ENCODE results near the gene CPEB2.

Gene CPEB2

DNA sequence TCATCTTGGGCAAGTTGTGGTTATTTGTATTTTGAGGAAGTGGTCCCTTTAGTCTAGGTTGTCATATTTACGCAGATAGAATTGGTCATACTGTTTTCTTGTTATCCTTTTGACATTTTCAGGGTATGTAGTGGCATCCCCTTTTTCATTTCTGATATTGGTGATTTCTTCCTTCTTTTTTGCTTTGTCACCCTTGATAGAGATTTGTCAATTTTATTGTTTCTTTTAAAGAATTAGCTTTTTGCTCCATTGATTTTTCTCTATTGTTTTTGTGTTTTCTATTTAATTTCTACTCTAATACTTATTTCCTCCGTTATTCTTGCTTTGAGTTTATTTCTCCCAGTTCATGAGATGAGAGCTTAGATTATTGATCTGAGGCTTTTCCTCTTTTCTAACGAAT lies 87.7 kb downstream of the CPEB2 start:
- DNase-seq (ENCODE audit: insufficient read length, low spot score), result no peak
- FAIRE-seq, result no peak
- no peak for TF ChIP-seq POLR2A (IDR thresholded peaks at IDR 0.05; ENCODE audit: low read depth, low read length)

- no peak for FAIRE-seq
- no peak for DNase-seq (ENCODE audit: insufficient read length, low spot score)
- TF ChIP-seq POLR2A (IDR thresholded peaks at IDR 0.05; ENCODE audit: low read depth, low read length), result no peak
Observed at GRCh38 chr4:15100380-15100779, 98.1 kb downstream of the CPEB2 start.

DNA sequence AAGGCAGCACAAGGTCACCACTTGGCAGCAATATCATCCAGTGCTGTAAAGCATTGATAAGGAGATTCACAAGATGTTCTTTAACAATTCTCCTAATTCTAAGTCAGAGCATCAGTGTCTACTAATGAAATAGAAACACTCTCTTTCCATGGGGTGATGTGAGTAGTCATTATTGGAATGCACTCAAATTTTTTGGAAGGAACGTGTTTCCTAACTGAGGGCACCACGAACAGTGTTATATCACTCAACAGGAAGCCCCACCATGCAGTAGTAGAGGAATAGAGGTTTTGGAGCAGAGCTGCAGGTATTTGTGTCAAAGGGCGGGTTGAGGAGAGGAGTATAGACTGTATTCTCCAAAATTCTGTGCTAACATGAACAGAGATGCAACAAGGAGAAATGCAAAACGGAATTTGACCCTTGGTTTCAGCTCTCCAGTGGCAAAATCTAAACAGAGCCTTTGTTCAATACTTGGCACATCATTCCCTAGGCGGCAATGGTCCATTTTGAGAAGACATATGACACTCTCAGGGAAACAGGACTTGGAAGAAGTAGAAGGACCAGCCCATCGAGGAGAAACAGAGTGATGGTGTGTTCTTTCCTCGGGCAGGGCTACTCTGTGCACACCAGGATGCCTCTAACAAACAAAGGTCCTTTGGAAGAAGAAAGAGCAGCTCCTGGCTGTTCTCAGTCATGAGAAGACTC lies 98.9 kb downstream of the CPEB2 start:
- FAIRE-seq, result no peak
- no peak for TF ChIP-seq POLR2A (IDR thresholded peaks at IDR 0.05; ENCODE audit: low read depth, low read length)

DNA sequence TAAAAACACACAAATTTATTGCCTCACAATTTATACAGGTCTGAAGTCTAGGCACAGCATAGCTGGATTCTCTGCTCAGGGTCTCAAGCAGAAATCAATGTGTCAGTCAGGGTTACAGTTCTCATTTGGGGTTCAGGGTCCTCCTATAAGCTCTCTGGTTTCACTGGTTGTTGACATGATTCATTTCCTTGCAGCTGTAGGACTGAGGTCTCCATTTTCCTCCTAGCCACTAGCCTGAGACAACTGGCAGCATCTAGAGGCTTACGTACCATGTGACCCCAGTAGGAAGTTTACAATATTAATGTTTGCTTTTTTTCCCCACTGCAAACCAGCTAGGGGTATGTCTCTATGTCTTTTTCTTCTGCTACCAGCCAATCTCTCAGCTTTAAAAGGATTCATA lies 102.5 kb downstream of the CPEB2 start:
- DNase-seq (ENCODE audit: insufficient read length, low spot score) (no peak), FAIRE-seq (no peak)
- TF ChIP-seq POLR2A (IDR thresholded peaks at IDR 0.05; ENCODE audit: low read depth, low read length), result no peak

More for the DNA sequence above, 98.9 kb downstream of the CPEB2 start:
- DNase-seq (ENCODE audit: insufficient read length, low spot score), result no peak

- no peak for TF ChIP-seq POLR2A (IDR thresholded peaks at IDR 0.05; ENCODE audit: low read depth, low read length)
- no peak for DNase-seq (ENCODE audit: insufficient read length, low spot score)
- FAIRE-seq, result no peak
Observed at GRCh38 chr4:15106399-15106798, 104.1 kb downstream of the CPEB2 start.

DNA sequence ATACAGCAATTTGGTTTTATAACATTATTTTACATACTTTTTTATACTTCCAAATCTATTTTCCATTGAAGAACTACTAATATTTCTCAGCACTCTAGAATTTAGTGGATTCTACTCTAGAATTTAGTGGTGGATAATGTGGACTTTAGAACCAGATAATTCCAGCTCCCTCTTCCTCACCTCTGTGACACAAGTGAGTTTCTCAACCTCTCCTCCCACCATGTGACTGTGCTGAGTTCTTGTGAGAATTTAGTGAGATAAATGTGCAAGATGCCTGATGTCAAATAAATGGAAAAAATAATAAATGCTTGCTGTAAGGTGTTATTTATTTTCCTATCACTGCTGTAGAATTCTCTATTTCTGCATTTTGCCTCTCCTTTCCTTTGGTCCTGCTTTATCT lies 107.3 kb downstream of the CPEB2 start:
- no peak for TF ChIP-seq POLR2A (IDR thresholded peaks at IDR 0.05; ENCODE audit: low read depth, low read length)
- FAIRE-seq, result no peak
- DNase-seq (ENCODE audit: insufficient read length, low spot score), result no peak

- no peak for TF ChIP-seq POLR2A (IDR thresholded peaks at IDR 0.05; ENCODE audit: low read depth, low read length)
- FAIRE-seq (no peak), DNase-seq (ENCODE audit: insufficient read length, low spot score) (no peak)
Observed at GRCh38 chr4:15110120-15110571, 107.9 kb downstream of the CPEB2 start.

DNA sequence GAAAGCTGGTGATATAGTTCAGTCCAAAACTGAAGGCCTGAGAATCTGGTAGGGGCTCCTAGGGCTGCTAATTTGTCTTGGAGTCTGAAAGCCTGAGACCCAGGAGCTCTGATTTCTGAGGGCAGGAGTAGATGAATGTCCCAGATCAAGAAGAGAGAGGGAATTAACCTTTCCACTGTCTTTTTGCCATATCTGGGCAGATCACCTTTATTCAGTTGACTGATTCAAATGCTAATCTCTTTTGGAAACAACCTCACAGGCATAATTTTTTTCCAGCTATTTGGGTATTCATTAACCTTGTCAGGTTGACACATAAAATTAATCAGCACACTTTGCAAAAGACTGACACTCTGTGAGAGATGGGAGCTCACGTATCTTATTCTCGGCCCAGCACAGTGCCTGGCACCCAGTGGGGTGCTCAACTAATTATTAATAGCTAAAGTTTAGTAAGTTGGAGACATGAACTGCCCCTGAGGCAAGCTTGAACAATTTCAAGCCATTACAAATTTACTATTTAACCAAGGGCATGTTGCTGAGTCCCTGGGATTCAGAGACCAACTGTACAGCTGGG lies 114.3 kb downstream of the CPEB2 start:
- DNase-seq (ENCODE audit: insufficient read length, low spot score) (no peak), FAIRE-seq (no peak)
- no peak for TF ChIP-seq POLR2A (IDR thresholded peaks at IDR 0.05; ENCODE audit: low read depth, low read length)

DNA sequence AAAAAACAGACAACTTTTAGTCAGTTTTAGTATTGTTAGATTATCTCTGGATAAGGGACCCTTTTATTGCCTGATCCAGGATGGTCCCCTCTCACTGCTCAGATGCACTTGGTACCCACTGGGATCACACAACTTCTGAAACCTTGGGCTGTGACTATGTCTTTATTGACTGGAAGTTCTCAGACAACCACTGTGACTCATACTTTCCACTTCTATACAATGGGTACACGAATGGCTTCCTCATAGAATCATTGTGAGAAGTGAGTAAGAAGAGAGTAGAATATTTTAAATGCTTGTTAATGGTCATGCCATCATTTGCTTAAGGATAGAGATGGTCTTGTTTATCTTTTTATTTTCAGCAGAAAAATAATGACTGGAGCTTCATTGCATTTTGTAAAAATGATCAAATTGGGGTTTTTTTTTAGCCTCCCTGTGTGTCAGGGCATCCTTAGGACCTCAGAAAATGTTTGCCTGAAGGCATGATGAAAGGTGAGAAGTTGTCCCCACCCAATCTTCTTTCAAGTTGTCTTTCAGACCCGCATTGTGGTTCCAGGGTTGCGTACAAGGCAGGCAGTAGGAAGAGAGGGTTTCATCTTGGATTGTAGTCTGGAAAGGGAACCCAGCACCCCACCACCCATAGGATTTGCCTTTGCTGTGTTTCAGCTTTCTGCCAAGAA lies 115.1 kb downstream of the CPEB2 start:
- DNase-seq (ENCODE audit: insufficient read length, low spot score) (no peak), FAIRE-seq (no peak)
- no peak for TF ChIP-seq POLR2A (IDR thresholded peaks at IDR 0.05; ENCODE audit: low read depth, low read length)

- no peak for TF ChIP-seq POLR2A (IDR thresholded peaks at IDR 0.05; ENCODE audit: low read depth, low read length)
- FAIRE-seq, result no peak
- no peak for DNase-seq (ENCODE audit: insufficient read length, low spot score)
Observed at GRCh38 chr4:15118292-15118691, 116.0 kb downstream of the CPEB2 start.
